Neural crest cell (in vitro differentiated cells): ENCODE measurements around the gene FEN1. TPM values are rescaled to one million over a fixed set of nuclear protein-coding genes. Genes with fewer than 3 reads are reported as not detected.
A peak's percentile ranks its signal among the peaks of the same experiment; 100 is the strongest.

Experiments
- DNase-seq: peaks from one replicate; pipeline ENCODE4 v3.0.0; 2021; ENCODE audit warnings: low read depth, mixed read lengths, low spot score
- H3K27ac Mint-ChIP-seq: one replicate; pipeline ENCODE4 v1.8.0; 2021; ENCODE audit warnings: mild to moderate bottlenecking, mixed read lengths; ENCODE audit not compliant: unreplicated experiment
- H3K27me3 Mint-ChIP-seq: 2 replicates; pipeline ENCODE4 v1.8.0; 2021; ENCODE audit warnings: low read depth, mild to moderate bottlenecking, mixed read lengths
- H3K36me3 Mint-ChIP-seq: 2 replicates; pipeline ENCODE4 v1.8.0; 2021; ENCODE audit warnings: low read depth, mild to moderate bottlenecking, mixed read lengths
- H3K4me1 Mint-ChIP-seq: 2 replicates; pipeline ENCODE4 v1.8.0; 2021; ENCODE audit warnings: mixed read lengths
- H3K4me3 Mint-ChIP-seq: one replicate; pipeline ENCODE4 v1.8.0; 2021; ENCODE audit warnings: mild to moderate bottlenecking, mixed read lengths
- H3K9me3 Mint-ChIP-seq: 2 replicates; pipeline ENCODE4 v1.8.0; 2021; ENCODE audit warnings: mixed read lengths
- total RNA-seq: library from RNA; stranded (reverse); gene quantifications from 2 replicates; pipeline ENCODE4 v1.2.1, GENCODE V29; 2021
- TF ChIP-seq, protein P1 (sequence below): fragments of 200-600 bp; sonication (generic); conservative IDR thresholded peaks from 2 replicates; pipeline ENCODE4 v1.5.0; 2021; ENCODE audit warnings: antibody characterized with exemption, mild to moderate bottlenecking

Gene FEN1
- total RNA-seq, 1 donor from 2014 or later = 99.6 TPM

DNA sequence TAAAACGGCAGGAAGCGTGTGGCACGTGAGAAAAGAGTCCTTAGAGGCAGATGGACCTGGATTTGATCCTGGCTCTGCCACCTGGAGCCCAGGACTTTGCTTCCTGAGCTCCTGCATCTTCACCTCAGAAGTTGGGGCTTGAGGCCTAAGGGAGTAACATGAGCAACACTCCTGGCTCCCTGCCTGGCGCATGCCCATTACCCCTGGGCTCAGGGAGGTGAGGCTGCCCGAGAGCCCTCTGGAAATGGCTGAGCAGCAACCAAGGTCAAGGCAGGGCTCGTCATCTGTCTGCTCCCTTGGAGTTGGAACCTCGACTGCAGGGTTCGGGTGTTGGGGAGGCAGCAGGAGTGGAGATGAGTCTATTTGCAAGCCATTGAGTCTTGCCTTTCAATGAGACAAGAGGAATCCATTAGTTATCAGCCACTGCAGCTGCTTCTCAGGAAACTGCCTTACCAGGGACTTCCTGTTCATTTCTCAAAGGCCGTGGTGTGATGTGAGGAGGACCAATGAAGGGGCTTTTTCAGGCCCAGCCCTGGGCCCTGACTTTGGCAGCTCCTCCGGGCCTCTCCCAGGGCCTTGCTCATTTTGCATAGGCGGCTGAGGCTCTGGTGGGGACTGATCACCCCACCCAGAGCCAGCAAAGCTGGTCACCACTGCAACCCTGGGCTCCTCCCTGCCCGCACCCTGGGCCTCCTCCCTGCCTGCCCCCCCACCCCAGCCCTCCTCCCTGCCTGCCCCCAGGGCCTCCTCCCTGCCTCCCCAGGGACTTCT, 41.8 kb downstream of the FEN1 start:
- H3K27ac Mint-ChIP-seq = peak overlapping the region; percentile 98

DNA sequence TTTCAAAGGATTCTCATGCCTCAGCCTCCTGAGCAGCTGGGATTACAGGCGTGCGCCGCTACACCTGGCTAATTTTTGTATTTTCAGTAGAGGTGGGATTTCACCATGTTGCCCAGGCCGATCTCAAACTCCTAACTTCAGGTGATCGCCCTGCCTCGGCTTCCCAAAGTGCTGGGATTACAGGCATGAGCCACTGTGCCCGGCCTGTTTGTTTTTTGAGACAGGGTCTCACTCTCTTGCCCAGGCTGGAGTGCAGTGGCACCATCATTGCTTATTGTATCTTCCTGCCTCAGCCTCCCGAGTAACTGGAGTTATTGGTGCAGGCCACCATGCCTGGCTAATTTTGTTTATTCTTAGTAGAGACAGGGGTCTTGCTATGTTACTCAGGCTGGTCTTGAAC, 43.5 kb downstream of the FEN1 start:
- no peak overlapping the region for H3K27ac Mint-ChIP-seq
- H3K9me3 Mint-ChIP-seq = no peaks in the 10 kb centered on the region
- H3K4me3 Mint-ChIP-seq = peak overlapping the region; percentile 11
- H3K36me3 Mint-ChIP-seq = peaks cover 32% of the 10 kb centered on the region
- no peaks in the 10 kb centered on the region for H3K27me3 Mint-ChIP-seq
- no peak for DNase-seq
- peaks cover 56% of the 10 kb centered on the region for H3K4me1 Mint-ChIP-seq
- TF ChIP-seq, protein P1, sequence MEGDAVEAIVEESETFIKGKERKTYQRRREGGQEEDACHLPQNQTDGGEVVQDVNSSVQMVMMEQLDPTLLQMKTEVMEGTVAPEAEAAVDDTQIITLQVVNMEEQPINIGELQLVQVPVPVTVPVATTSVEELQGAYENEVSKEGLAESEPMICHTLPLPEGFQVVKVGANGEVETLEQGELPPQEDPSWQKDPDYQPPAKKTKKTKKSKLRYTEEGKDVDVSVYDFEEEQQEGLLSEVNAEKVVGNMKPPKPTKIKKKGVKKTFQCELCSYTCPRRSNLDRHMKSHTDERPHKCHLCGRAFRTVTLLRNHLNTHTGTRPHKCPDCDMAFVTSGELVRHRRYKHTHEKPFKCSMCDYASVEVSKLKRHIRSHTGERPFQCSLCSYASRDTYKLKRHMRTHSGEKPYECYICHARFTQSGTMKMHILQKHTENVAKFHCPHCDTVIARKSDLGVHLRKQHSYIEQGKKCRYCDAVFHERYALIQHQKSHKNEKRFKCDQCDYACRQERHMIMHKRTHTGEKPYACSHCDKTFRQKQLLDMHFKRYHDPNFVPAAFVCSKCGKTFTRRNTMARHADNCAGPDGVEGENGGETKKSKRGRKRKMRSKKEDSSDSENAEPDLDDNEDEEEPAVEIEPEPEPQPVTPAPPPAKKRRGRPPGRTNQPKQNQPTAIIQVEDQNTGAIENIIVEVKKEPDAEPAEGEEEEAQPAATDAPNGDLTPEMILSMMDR = no peak

More for the DNA sequence above, 41.8 kb downstream of the FEN1 start:
- TF ChIP-seq, protein P1 = no peak
- Mint-ChIP-seq H3K4me3 (peak overlapping the region; percentile 89), H3K9me3 (no peaks in the 10 kb centered on the region), H3K4me1 (peaks cover 71% of the 10 kb centered on the region), H3K36me3 (peaks cover 24% of the 10 kb centered on the region), H3K27me3 (no peaks in the 10 kb centered on the region)
- peak; percentile 48 for DNase-seq

- Mint-ChIP-seq H3K27me3 (no peaks in the 10 kb centered on the region), H3K4me3 (no peak overlapping the region), H3K27ac (no peak overlapping the region), H3K9me3 (no peaks in the 10 kb centered on the region), H3K36me3 (peaks cover 42% of the 10 kb centered on the region), H3K4me1 (peaks cover 51% of the 10 kb centered on the region)
- no peak for DNase-seq
- TF ChIP-seq, protein P1 = no peak
Measured at GRCh38 chr11:61837411-61838005, 44.8 kb downstream of the FEN1 start.

DNA sequence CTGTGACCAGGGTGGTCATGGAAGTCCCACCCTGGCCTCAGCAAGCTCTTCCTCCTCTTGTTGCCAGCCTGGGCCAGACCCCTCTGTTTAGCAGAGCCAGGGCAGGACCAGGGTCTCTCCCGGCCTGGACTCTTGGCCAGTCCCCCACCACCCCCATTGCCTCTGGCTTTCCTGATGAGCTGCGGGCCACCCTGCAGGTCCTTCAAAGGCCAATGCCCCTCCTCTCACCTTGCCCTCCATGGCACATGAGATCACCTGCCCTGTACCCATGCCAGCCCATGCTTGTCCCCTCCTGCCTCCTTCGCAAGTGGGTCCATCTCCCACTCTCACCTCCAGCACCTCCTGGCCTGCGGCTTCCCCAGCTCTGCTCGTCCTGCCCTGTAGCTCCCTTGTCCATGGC, 45.8 kb downstream of the FEN1 start:
- peaks cover 41% of the 10 kb centered on the region for H3K36me3 Mint-ChIP-seq
- H3K27ac Mint-ChIP-seq = peak overlapping the region; percentile 78
- H3K9me3 Mint-ChIP-seq = no peaks in the 10 kb centered on the region
- peak overlapping the region; percentile 28 for H3K4me3 Mint-ChIP-seq
- peaks cover 44% of the 10 kb centered on the region for H3K4me1 Mint-ChIP-seq
- no peak for DNase-seq
- no peaks in the 10 kb centered on the region for H3K27me3 Mint-ChIP-seq
- TF ChIP-seq, protein P1 = no peak

DNA sequence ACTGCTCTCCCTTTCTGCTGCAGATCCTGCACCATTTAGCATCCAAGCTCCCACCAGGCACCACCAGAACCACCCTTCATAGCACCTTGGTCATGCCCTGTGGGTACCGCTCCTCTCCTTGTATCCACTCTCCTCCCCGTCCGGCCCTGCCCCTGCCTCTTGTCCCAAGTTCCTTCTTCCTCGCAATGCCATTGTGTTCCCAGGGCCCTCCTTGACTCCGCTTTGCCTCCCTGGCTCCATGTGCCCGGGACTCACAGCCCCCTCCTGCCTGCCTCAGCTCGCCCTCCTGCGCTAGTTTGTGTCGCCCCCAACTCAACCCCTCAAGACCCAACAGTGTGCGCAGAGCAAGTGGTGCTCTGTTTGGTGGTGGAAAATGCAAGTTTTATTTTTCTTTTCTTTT, 46.2 kb downstream of the FEN1 start:
- H3K4me3 Mint-ChIP-seq = peak overlapping the region; percentile 28
- H3K36me3 Mint-ChIP-seq = peaks cover 37% of the 10 kb centered on the region
- TF ChIP-seq, protein P1 = no peak
- DNase-seq = no peak
- no peaks in the 10 kb centered on the region for H3K9me3 Mint-ChIP-seq
- no peaks in the 10 kb centered on the region for H3K27me3 Mint-ChIP-seq
- peaks cover 39% of the 10 kb centered on the region for H3K4me1 Mint-ChIP-seq
- peak overlapping the region; percentile 78 for H3K27ac Mint-ChIP-seq
